NCI-H524 (cell line): Measurements from ENCODE around the gene HSF5.

Experiments
- DNase-seq, 2 experiments: peaks; one replicate each; lab custom pipeline; 2025; lab: John Stamatoyannopoulos, UW

HSF5 gene

GRCh38 chr17:58487589-58488427 is at the start of gene HSF5:
HSF5 (minus strand) TSS chr17:58488408; CDS start chr17:58488274, 134 bp downstream.
- no peak for DNase-seq

- no peak for DNase-seq
Observed at GRCh38 chr17:58537266-58537665, 49.1 kb upstream of the HSF5 start.

- no peak for DNase-seq
Observed at GRCh38 chr17:58536542-58536941, 48.3 kb upstream of the HSF5 start.

- DNase-seq = no peak
Observed at GRCh38 chr17:58535431-58535830, 47.2 kb upstream of the HSF5 start.

- no peak for DNase-seq
Observed at GRCh38 chr17:58534901-58535421, 46.8 kb upstream of the HSF5 start.

- no peak for DNase-seq
Observed at GRCh38 chr17:58534331-58534730, 46.1 kb upstream of the HSF5 start.

GRCh38 chr17:58533616-58534188 is 45.5 kb upstream of the HSF5 start:
- DNase-seq = no peak

GRCh38 chr17:58532555-58532951 is 44.3 kb upstream of the HSF5 start:
- peak; percentile 74 to 78 for DNase-seq

GRCh38 chr17:58531661-58532554 is 43.7 kb upstream of the HSF5 start:
- DNase-seq = peak; percentile 67 to 74

- peak; percentile 36 to 37 for DNase-seq
Observed at GRCh38 chr17:58531122-58531521, 42.9 kb upstream of the HSF5 start.

- no peak for DNase-seq
Observed at GRCh38 chr17:58530655-58531054, 42.4 kb upstream of the HSF5 start.

- no peak for DNase-seq
Observed at GRCh38 chr17:58529275-58529674, 41.1 kb upstream of the HSF5 start.

GRCh38 chr17:58528443-58528842 is 40.2 kb upstream of the HSF5 start:
- DNase-seq = no peak

GRCh38 chr17:58527949-58528348 is 39.7 kb upstream of the HSF5 start:
- DNase-seq = no peak

- DNase-seq = no peak
Observed at GRCh38 chr17:58527306-58527705, 39.1 kb upstream of the HSF5 start.

GRCh38 chr17:58525239-58525638 is 37.0 kb upstream of the HSF5 start:
- no peak for DNase-seq

- no peak for DNase-seq
Observed at GRCh38 chr17:58521680-58522079, 33.5 kb upstream of the HSF5 start.

GRCh38 chr17:58520843-58521430 is 32.7 kb upstream of the HSF5 start:
- DNase-seq = no peak

GRCh38 chr17:58517928-58518609 is 29.9 kb upstream of the HSF5 start:
- peak; percentile 100 for DNase-seq

GRCh38 chr17:58517378-58517927 is 29.2 kb upstream of the HSF5 start:
- DNase-seq = no peak
